DOHH2 (cell line): ENCODE measurements around the gene FAM53B.

Source experiments
- CTCF ChIP-seq: fragments of 200-600 bp; sonication (generic); IDR thresholded peaks from one replicate; pipeline ENCODE4 v1.5.1; 2014; ENCODE audit warnings: antibody characterized with exemption, mild to moderate bottlenecking, low read depth, low read length; ENCODE audit not compliant: poor library complexity, severe bottlenecking
- EZH2phosphoT487 ChIP-seq: fragments of 200-600 bp; sonication (generic); IDR thresholded peaks from 2 replicates; pipeline ENCODE4 v1.6.1; 2017; ENCODE audit warnings: borderline replicate concordance, mild to moderate bottlenecking, antibody characterized with exemption, low read length, moderate library complexity, mixed read lengths

GRCh38 chr10:124578231-124579010, 165.8 kb downstream of the FAM53B start:
- TF ChIP-seq CTCF = no peak
- no peak for TF ChIP-seq EZH2phosphoT487
